ENCODE results near the gene NR1I2.

DNA sequence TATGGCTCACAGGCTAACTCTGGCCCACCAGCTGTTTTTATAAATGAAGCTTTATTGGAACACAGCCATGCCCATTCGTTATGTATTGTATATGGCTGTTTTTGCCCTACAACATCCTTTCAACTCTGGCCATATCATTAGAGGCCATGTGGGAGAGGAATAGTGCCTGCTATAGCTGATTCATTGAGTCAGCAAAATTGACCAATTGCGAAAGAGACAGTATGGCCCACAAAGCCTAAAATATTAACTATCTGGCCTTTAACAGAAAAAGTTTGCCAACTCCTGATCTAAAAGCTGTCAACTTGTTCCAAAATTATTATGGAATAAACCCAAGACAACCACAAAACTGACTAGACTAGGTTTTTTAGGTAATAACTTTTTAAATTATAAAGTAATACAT is 1.4 kb downstream of the NR1I2 start:
- TF ChIP-seq CTCF (IDR thresholded peaks at IDR 0.05; ENCODE audit: low read depth, low read length, missing input control) (no peak), YY1 (IDR thresholded peaks at IDR 0.05) (no peak), FOXA1 (IDR thresholded peaks at IDR 0.05) (no peak), SP1 (IDR thresholded peaks at IDR 0.05) (no peak), MAX (IDR thresholded peaks at IDR 0.05) (no peak), RAD21 (IDR thresholded peaks at IDR 0.05) (no peak), NR2F2 (IDR thresholded peaks at IDR 0.05) (no peak), TAF1 (conservative IDR thresholded peaks at IDR 0.05) (no peak), HNF4A (conservative IDR thresholded peaks at IDR 0.05) (no peak)
- TF ChIP-seq, protein P1, sequence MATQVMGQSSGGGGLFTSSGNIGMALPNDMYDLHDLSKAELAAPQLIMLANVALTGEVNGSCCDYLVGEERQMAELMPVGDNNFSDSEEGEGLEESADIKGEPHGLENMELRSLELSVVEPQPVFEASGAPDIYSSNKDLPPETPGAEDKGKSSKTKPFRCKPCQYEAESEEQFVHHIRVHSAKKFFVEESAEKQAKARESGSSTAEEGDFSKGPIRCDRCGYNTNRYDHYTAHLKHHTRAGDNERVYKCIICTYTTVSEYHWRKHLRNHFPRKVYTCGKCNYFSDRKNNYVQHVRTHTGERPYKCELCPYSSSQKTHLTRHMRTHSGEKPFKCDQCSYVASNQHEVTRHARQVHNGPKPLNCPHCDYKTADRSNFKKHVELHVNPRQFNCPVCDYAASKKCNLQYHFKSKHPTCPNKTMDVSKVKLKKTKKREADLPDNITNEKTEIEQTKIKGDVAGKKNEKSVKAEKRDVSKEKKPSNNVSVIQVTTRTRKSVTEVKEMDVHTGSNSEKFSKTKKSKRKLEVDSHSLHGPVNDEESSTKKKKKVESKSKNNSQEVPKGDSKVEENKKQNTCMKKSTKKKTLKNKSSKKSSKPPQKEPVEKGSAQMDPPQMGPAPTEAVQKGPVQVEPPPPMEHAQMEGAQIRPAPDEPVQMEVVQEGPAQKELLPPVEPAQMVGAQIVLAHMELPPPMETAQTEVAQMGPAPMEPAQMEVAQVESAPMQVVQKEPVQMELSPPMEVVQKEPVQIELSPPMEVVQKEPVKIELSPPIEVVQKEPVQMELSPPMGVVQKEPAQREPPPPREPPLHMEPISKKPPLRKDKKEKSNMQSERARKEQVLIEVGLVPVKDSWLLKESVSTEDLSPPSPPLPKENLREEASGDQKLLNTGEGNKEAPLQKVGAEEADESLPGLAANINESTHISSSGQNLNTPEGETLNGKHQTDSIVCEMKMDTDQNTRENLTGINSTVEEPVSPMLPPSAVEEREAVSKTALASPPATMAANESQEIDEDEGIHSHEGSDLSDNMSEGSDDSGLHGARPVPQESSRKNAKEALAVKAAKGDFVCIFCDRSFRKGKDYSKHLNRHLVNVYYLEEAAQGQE (IDR thresholded peaks at IDR 0.05): no peak
- TF ChIP-seq, protein P2, sequence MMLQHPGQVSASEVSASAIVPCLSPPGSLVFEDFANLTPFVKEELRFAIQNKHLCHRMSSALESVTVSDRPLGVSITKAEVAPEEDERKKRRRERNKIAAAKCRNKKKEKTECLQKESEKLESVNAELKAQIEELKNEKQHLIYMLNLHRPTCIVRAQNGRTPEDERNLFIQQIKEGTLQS (IDR thresholded peaks at IDR 0.05): no peak

Measured in liver (tissue), 3 donors.